Psoas muscle (tissue), 8 donors: ENCODE results near the gene FASTKD3. TPM values are rescaled to one million over a fixed set of nuclear protein-coding genes. Genes with fewer than 3 reads are reported as not detected.

Experiments
- ATAC-seq, 4 donors: fragments of 200-7000 bp; cut with Tn5 transposase; one replicate each; pipeline ENCODE4 v1.9.1; 2020; ENCODE audit warnings: moderate library complexity in 3 of 4, mild to moderate bottlenecking in 2 of 4
- DNase-seq, 2 donors: peaks; one replicate each; pipeline ENCODE4 v3.0.0-alpha.2; 2020
- H3K27ac ChIP-seq: fragments of 200-600 bp; one replicate; pipeline ENCODE4 v1.8.0; 2022
- H3K27me3 ChIP-seq, 3 donors: fragments of 200-600 bp in 1 of 3; one replicate each; pipeline versions ENCODE4 v1.6.1 to v1.8.0; 2013 to 2022; ENCODE audit warnings: low read length in 2 of 3, mild to moderate bottlenecking in 2 of 3, moderate library complexity in 1 of 3; ENCODE audit not compliant: insufficient read depth in 3 of 3
- H3K36me3 ChIP-seq, 2 donors: fragments of 200-600 bp in 1 of 2; one replicate each; pipeline versions ENCODE4 v1.6.1 to v1.8.0; 2013 to 2022; ENCODE audit warnings: low read depth in 1 of 2, mild to moderate bottlenecking in 1 of 2, moderate library complexity in 1 of 2; ENCODE audit not compliant: insufficient read depth in 1 of 2
- H3K4me1 ChIP-seq: fragments of 200-600 bp; one replicate; pipeline ENCODE4 v1.8.0; 2022
- H3K4me3 ChIP-seq: fragments of 200-600 bp; one replicate; pipeline ENCODE4 v1.8.0; 2022; ENCODE audit warnings: mild to moderate bottlenecking
- H3K9me3 ChIP-seq: fragments of 200-600 bp; one replicate; pipeline ENCODE4 v1.8.0; 2022
- CTCF ChIP-seq: fragments of 200-600 bp; IDR thresholded peaks from one replicate; pipeline ENCODE4 v1.8.0; 2022; ENCODE audit warnings: antibody characterized with exemption
- WGBS, 3 donors: extraction: QIAGEN DNeasy Blood & Tissue Kit; methylation state at CpG; one replicate each; pipeline versions ENCODE4 v1.1.6 to v1.1.7; 2013; 5-methylcytosine and 5-hydroxymethylcytosine counted together
- intact Hi-C, 2 donors: fragments of 100-400 bp; cut with DNase I; formaldehyde crosslinking; loops; one replicate each; pipeline versions ENCODE4 v1.11.0 to v1.14.2; 2022
- polyA plus RNA-seq, 3 donors: library from polyadenylated mRNA; stranded (reverse); fragments of 200-250 nt; gene quantifications; one replicate each; pipeline ENCODE4 v1.2.3, GENCODE V29; 2013
- total RNA-seq, 4 donors: library from RNA; stranded (reverse); fragmentation: NEBNext Ultra II Directional in 2 of 4; extraction: Animal tissue kit (Norgen Biotek cat#: 25700) in 2 of 4; gene quantifications; one replicate each; pipeline versions ENCODE4 v1.2.1 to v1.2.4, GENCODE V29; 2021 to 2023
- donor health status: healthy with polysubstance abuse.
- donor health status: DM: no; HTN: no; CAD: no; lungs with moderate emphysema.
- donor health status: Bipolar disorder and iron deficiency.
- donor health status: healthy.
- donor health status: DM: yes; HTN: yes; CAD: no.
- donor health status: DM: no; HTN: no; CAD: no.
- donor health status: DM: no; HTN: no; CAD: no.
- donor health status: DM: yes; HTN: yes; CAD: no.

The FASTKD3 gene
- total and polyA plus RNA-seq, 7 donors = 5.1 to 15.2 (median 6.4) TPM

GRCh38 chr5:7842531-7842930 lies 26.3 kb downstream of the FASTKD3 start:
- no peaks in the 10 kb centered on the region for H3K36me3 ChIP-seq
- peaks cover 0 to 1% (median 0%) of the 10 kb centered on the region in 3 donors for H3K27me3 ChIP-seq
- H3K9me3 ChIP-seq = no peaks in the 10 kb centered on the region
- ATAC-seq (no peak), DNase-seq (no peak)
- H3K4me1 ChIP-seq = no peaks in the 10 kb centered on the region
- no peak for TF ChIP-seq CTCF
- H3K4me3 ChIP-seq = no peak overlapping the region
- WGBS, 3 donors = 24 to 35% (median 27%) methylated on average over 2 of the region's 2 CpGs
- H3K27ac ChIP-seq = no peak overlapping the region
- intact Hi-C loops = no loop called here

- no peak overlapping the region for H3K27ac ChIP-seq
- intact Hi-C loops = no loop called here
- TF ChIP-seq CTCF = no peak
- H3K36me3 ChIP-seq = no peaks in the 10 kb centered on the region
- WGBS, 3 donors = 22 to 28% (median 25%) methylated on average over 3 of the region's 3 CpGs
- no peaks in the 10 kb centered on the region for H3K9me3 ChIP-seq
- no peaks in the 10 kb centered on the region for H3K4me1 ChIP-seq
- DNase-seq (no peak), ATAC-seq (no peak)
- no peak overlapping the region for H3K4me3 ChIP-seq
- H3K27me3 ChIP-seq = no peaks in the 10 kb centered on the region
Observed at GRCh38 chr5:7837403-7837802, 31.4 kb downstream of the FASTKD3 start.

DNA sequence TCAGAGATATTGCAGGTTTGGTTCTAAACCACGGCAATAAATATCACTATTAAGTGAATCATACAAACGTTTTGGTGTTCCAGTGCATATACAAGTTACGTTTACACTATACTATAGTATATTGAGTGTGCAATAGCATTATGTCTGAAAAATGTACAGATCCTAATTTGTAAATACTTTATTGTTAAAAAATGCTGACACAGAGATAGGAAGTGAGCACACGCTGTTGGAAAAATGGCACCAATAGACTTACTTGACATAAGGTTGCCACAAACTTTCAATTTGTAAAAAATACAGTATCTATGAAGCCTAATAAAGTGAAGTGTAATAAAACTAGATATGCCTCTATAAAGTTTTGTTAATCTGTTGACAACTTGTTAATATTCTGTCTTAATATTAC lies 33.8 kb downstream of the FASTKD3 start:
- WGBS, 3 donors = 86 to 91% (median 88%) methylated on average over 4 of the region's 4 CpGs
- H3K36me3 ChIP-seq = no peaks in the 10 kb centered on the region
- H3K27me3 ChIP-seq = no peaks in the 10 kb centered on the region
- DNase-seq = no peak
- no peak overlapping the region for H3K4me3 ChIP-seq
- intact Hi-C loops = no loop called here
- no peak for TF ChIP-seq CTCF
- no peaks in the 10 kb centered on the region for H3K4me1 ChIP-seq
- no peak for ATAC-seq
- no peaks in the 10 kb centered on the region for H3K9me3 ChIP-seq
- H3K27ac ChIP-seq = no peak overlapping the region

DNA sequence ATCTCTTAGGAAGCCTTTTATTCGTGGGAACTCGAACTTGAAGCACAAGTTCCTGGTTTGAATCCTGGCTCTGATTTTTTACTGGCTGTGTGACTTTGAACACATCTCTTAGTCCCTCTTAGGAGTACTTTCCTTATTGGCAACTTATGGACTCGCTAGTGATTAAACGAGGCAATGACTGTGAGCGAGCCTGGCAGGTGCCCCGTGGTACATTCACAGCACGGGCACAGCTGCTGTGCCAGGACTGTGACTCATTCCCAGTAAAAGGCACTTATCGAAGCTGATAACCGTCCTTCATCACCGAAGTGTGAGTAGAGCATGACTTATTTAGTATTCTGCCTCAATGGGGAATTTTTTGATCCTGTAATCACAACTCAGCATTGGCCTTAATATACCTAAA lies 40.6 kb downstream of the FASTKD3 start:
- intact Hi-C loops = no loop called here
- no peak for TF ChIP-seq CTCF
- ATAC-seq = peak in 3 of 4 donors; percentile 38 to 57 (median 42)
- peaks cover 0 to 38% of the 10 kb centered on the region in 2 donors for H3K36me3 ChIP-seq
- no peak overlapping the region for H3K27ac ChIP-seq
- H3K27me3 ChIP-seq = no peaks in the 10 kb centered on the region
- H3K9me3 ChIP-seq = no peaks in the 10 kb centered on the region
- no peaks in the 10 kb centered on the region for H3K4me1 ChIP-seq
- no peak overlapping the region for H3K4me3 ChIP-seq
- DNase-seq = no peak
- 46 to 57% (median 53%) methylated on average over 10 of the region's 10 CpGs for WGBS, 3 donors

DNA sequence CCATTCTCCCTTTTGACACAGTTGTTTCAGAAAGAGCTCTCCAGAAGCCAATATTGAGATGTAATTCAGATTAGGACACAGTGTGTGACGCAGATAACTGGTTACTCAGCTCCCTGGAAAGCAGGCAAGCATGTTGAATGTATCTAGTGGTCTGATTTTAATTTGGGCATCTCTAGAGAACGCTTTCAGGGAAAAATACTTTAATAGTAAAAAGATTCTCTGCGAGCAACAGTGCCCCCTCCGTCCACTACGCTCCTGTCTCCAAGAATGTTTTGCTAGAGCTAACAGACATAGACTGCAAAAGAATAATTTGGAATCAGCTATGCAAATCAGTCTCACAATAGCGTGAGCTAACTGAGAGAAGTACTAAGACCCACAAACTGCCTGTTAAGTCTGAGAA lies 41.2 kb downstream of the FASTKD3 start:
- no peak for ATAC-seq
- Histone ChIP-seq H3K9me3 (no peaks in the 10 kb centered on the region), H3K27ac (no peak overlapping the region), H3K4me3 (no peak overlapping the region), H3K4me1 (peaks cover under 1% of the 10 kb centered on the region), H3K36me3 (peaks cover 0 to 38% of the 10 kb centered on the region in 2 donors), H3K27me3 (no peaks in the 10 kb centered on the region)
- WGBS, 3 donors = 76 to 80% (median 76%) methylated on average over 6 of the region's 6 CpGs
- intact Hi-C loops = no loop called here
- no peak for DNase-seq
- TF ChIP-seq CTCF = no peak
